Activated B cell treated with CpG ODN at 0.5 μM for 24 hours (primary cell): ENCODE results near the gene TANGO2. TPM values are rescaled to one million over a fixed set of nuclear protein-coding genes. Genes with fewer than 3 reads are reported as not detected.

Experiments
- ATAC-seq: fragments of 200-7000 bp; cut with Tn5 transposase; one replicate; pipeline ENCODE4 v1.10.0; 2021; ENCODE audit warnings: low read depth, mild to moderate bottlenecking, moderate library complexity
- CTCF ChIA-PET: fragments of 350-600 bp; sonication (Branson Sonifier 250); formaldehyde crosslinking; loops from one replicate; lab custom pipeline; 2021; ENCODE audit warnings: antibody characterized with exemption; lab: Charles Lee
- POLR2A ChIA-PET: fragments of 350-600 bp; sonication (Branson Sonifier 250); formaldehyde crosslinking; loops from one replicate; lab custom pipeline; 2021; ENCODE audit warnings: antibody characterized with exemption; lab: Charles Lee
- DNase-seq: peaks from one replicate; pipeline ENCODE4 v3.0.0; 2022
- H3K27ac Mint-ChIP-seq: one replicate; pipeline ENCODE4 v1.8.0; 2020; ENCODE audit warnings: mixed read lengths
- H3K27me3 Mint-ChIP-seq: one replicate; pipeline ENCODE4 v1.8.0; 2021; ENCODE audit warnings: mixed read lengths
- H3K36me3 Mint-ChIP-seq: one replicate; pipeline ENCODE4 v1.8.0; 2021; ENCODE audit warnings: low read depth, mixed read lengths
- H3K4me1 Mint-ChIP-seq: one replicate; pipeline ENCODE4 v1.8.0; 2021; ENCODE audit warnings: mixed read lengths
- H3K4me3 Mint-ChIP-seq: one replicate; pipeline ENCODE4 v1.8.0; 2020; ENCODE audit warnings: mild to moderate bottlenecking, mixed read lengths
- H3K9me3 Mint-ChIP-seq: one replicate; pipeline ENCODE4 v1.8.0; 2020; ENCODE audit warnings: mixed read lengths
- CTCF ChIP-seq: fragments of 200-600 bp; IDR thresholded peaks from one replicate; pipeline ENCODE4 v1.8.0; 2022; ENCODE audit warnings: antibody characterized with exemption, mild to moderate bottlenecking
- intact Hi-C: fragments of 100-400 bp; cut with micrococcal nuclease; formaldehyde crosslinking; loops from one replicate; pipeline ENCODE4 v1.15.1; 2024
- total RNA-seq: library from RNA; stranded (reverse); gene quantifications from 2 replicates; pipeline ENCODE4 v1.2.3, GENCODE V29; 2022

The TANGO2 gene
- total RNA-seq, 1 donor from 2014 or later = 47.2 TPM

GRCh38 chr22:20046730-20047129 lies 25.8 kb downstream of the TANGO2 start:
- DNase-seq = no peak
- H3K27me3 Mint-ChIP-seq = no peaks in the 10 kb centered on the region
- ChIA-PET CTCF (no interaction called here), POLR2A (no interaction called here)
- H3K4me1 Mint-ChIP-seq = peaks cover 2% of the 10 kb centered on the region
- intact Hi-C loops = no loop called here
- no peak for TF ChIP-seq CTCF
- no peak for ATAC-seq
- no peaks in the 10 kb centered on the region for H3K9me3 Mint-ChIP-seq
- no peak overlapping the region for H3K27ac Mint-ChIP-seq
- no peak overlapping the region for H3K4me3 Mint-ChIP-seq
- peaks cover 61% of the 10 kb centered on the region for H3K36me3 Mint-ChIP-seq

DNA sequence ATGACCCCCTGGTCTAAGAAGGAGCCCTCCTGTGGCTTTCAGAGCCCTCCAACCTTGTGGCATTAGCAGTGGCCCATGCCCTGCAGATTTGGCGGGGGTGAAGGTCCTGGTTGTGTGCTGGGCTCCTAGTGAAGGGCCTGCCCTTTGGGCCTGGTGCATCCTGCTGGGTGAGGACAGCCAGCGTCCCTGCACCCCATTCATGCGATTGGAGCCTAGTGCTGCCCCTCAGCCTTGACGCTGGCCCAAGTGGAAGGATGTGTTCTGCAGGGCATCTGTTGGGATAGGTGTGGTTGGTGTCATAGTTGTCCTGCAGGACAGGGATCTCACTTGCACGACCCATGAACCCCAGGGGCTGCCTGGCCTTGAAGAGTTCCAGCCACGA lies 31.0 kb downstream of the TANGO2 start:
- intact Hi-C loops = no loop called here
- CTCF ChIA-PET = no interaction called here
- Mint-ChIP-seq H3K27me3 (no peaks in the 10 kb centered on the region), H3K4me3 (no peak overlapping the region), H3K36me3 (peaks cover 73% of the 10 kb centered on the region), H3K27ac (no peak overlapping the region), H3K4me1 (no peaks in the 10 kb centered on the region), H3K9me3 (no peaks in the 10 kb centered on the region)
- POLR2A ChIA-PET = no interaction called here
- no peak for TF ChIP-seq CTCF
- ATAC-seq (no peak), DNase-seq (no peak)

GRCh38 chr22:20052309-20053259 lies 31.7 kb downstream of the TANGO2 start:
- Mint-ChIP-seq H3K27ac (no peak overlapping the region), H3K27me3 (no peaks in the 10 kb centered on the region), H3K9me3 (no peaks in the 10 kb centered on the region), H3K36me3 (peaks cover 69% of the 10 kb centered on the region), H3K4me3 (no peak overlapping the region), H3K4me1 (no peaks in the 10 kb centered on the region)
- ATAC-seq (no peak), DNase-seq (no peak)
- TF ChIP-seq CTCF = no peak
- ChIA-PET POLR2A (no interaction called here), CTCF (no interaction called here)
- intact Hi-C loops = no loop called here

DNA sequence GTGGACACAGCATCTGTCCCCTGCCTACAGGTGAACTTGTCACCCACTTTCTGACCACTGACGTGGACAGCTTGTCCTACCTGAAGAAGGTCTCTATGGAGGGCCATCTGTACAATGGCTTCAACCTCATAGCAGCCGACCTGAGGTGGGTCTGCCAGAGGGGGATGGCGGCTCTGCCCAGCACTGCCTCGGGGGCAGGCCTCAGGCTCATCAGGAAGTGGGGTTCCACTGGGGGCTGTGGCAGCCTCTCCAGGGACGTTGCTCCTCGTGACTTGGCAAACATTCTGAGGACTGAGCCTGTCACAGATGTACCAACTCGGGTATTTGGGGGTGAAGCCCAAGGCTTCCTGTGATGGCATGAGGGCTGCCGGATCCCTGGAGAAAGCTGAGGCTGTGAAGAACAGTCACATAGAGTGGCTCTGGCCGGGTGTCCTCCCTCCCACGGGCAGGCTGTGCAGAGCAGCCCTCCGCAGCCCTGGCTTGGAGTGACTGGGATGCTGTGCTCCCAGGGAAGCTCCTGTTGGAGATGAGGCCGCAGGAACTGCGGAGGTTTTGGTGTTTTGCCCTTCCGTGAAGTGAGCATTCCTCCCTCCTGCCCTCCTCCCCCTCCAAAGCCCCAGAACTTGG lies 32.6 kb downstream of the TANGO2 start:
- H3K36me3 Mint-ChIP-seq = peaks cover 69% of the 10 kb centered on the region
- intact Hi-C loops = no loop called here
- ChIA-PET CTCF (no interaction called here), POLR2A (interaction anchor here (0.6 kb wide), 1 partner anchor 15 kb away, joined by 4 read pairs; no protein-coding TSS in a partner anchor)
- no peak overlapping the region for H3K27ac Mint-ChIP-seq
- DNase-seq (no peak), ATAC-seq (no peak)
- no peaks in the 10 kb centered on the region for H3K4me1 Mint-ChIP-seq
- no peaks in the 10 kb centered on the region for H3K27me3 Mint-ChIP-seq
- no peak overlapping the region for H3K4me3 Mint-ChIP-seq
- no peaks in the 10 kb centered on the region for H3K9me3 Mint-ChIP-seq
- TF ChIP-seq CTCF = no peak

DNA sequence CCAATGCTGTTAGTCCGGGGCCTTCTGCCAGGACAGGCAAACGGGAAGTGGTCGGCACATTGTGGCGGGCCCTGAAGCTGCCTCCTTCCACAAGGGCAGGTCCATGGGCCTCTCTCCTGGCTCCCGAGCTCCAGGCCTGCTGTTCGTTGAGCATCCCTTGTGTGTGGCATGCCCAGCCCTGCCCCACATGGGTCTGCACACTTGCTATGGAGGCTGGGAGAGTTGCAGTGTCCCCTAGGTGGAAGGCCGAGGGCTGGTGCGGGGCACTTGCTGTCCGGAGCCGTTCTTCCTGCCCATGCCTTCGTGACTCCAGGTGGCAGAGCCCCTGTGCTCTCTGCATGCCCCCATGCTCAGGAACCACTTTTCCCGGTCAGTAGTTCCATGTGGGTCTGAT lies 33.1 kb downstream of the TANGO2 start:
- H3K36me3 Mint-ChIP-seq = peaks cover 69% of the 10 kb centered on the region
- H3K27ac Mint-ChIP-seq = no peak overlapping the region
- intact Hi-C loops = no loop called here
- H3K4me3 Mint-ChIP-seq = no peak overlapping the region
- no peak for TF ChIP-seq CTCF
- H3K9me3 Mint-ChIP-seq = no peaks in the 10 kb centered on the region
- DNase-seq (no peak), ATAC-seq (no peak)
- H3K4me1 Mint-ChIP-seq = no peaks in the 10 kb centered on the region
- H3K27me3 Mint-ChIP-seq = no peaks in the 10 kb centered on the region
- ChIA-PET CTCF (no interaction called here), POLR2A (no interaction called here)
